GM23248 (cell line): ENCODE measurements around the gene ATP12A. TPM values are rescaled to one million over a fixed set of nuclear protein-coding genes. Genes with fewer than 3 reads are reported as not detected.

Source experiments
- DNase-seq: peaks from one replicate; pipeline ENCODE4 v3.0.0-alpha.2; 2015
- H2AFZ ChIP-seq: fragments of 200-600 bp; sonication (generic); 2 replicates; pipeline ENCODE4 v1.6.1; 2016; ENCODE audit warnings: antibody characterized with exemption
- H3F3A ChIP-seq: fragments of 200-600 bp; sonication (generic); 2 replicates; pipeline ENCODE4 v1.6.1; 2016; ENCODE audit warnings: mild to moderate bottlenecking, antibody characterized with exemption, mixed run types; ENCODE audit not compliant: insufficient read depth
- H3K27ac ChIP-seq: fragments of 200-600 bp; sonication (generic); 2 replicates; pipeline ENCODE4 v1.5.1; 2016; ENCODE audit warnings: mild to moderate bottlenecking
- H3K27me3 ChIP-seq: fragments of 200-600 bp; sonication (generic); replicated peaks from 2 replicates; pipeline ENCODE4 v1.6.1; 2016; ENCODE audit warnings: mild to moderate bottlenecking; ENCODE audit not compliant: insufficient read depth
- H3K36me3 ChIP-seq: fragments of 200-600 bp; sonication (generic); 2 replicates; pipeline ENCODE4 v1.6.1; 2016; ENCODE audit warnings: low read depth, mild to moderate bottlenecking
- H3K4me1 ChIP-seq: fragments of 200-600 bp; sonication (generic); 2 replicates; pipeline ENCODE4 v1.6.1; 2016; ENCODE audit warnings: mild to moderate bottlenecking; ENCODE audit not compliant: insufficient read depth
- H3K4me2 ChIP-seq: fragments of 200-600 bp; sonication (generic); one replicate; pipeline ENCODE4 v1.6.1; 2016; ENCODE audit warnings: mild to moderate bottlenecking; ENCODE audit not compliant: unreplicated experiment
- H3K4me3 ChIP-seq: fragments of 200-600 bp; sonication (generic); 2 replicates; pipeline ENCODE4 v1.5.1; 2016; ENCODE audit warnings: mild to moderate bottlenecking
- H3K79me2 ChIP-seq: fragments of 200-600 bp; sonication (generic); 2 replicates; pipeline ENCODE4 v1.6.1; 2016; ENCODE audit warnings: mild to moderate bottlenecking; ENCODE audit not compliant: insufficient read depth
- H3K9ac ChIP-seq: fragments of 200-600 bp; sonication (generic); 2 replicates; pipeline ENCODE4 v1.6.1; 2016; ENCODE audit warnings: mild to moderate bottlenecking
- H3K9me2 ChIP-seq: fragments of 200-600 bp; sonication (generic); 2 replicates; pipeline ENCODE4 v1.6.1; 2016; ENCODE audit warnings: mixed run types, mild to moderate bottlenecking, moderate library complexity; ENCODE audit not compliant: insufficient read depth
- H3K9me3 ChIP-seq: fragments of 200-600 bp; sonication (generic); one replicate; pipeline ENCODE4 v1.6.1; 2017; ENCODE audit warnings: low read depth
- H4K20me1 ChIP-seq: fragments of 200-600 bp; sonication (generic); 2 replicates; pipeline ENCODE4 v1.6.0; 2016; ENCODE audit not compliant: insufficient read depth
- EZH2 ChIP-seq: fragments of 200-600 bp; sonication (generic); IDR thresholded peaks from 2 replicates; pipeline ENCODE4 v1.6.1; 2018; ENCODE audit warnings: antibody characterized with exemption, mild to moderate bottlenecking; ENCODE audit not compliant: insufficient read depth, poor library complexity, severe bottlenecking
- EZH2phosphoT487 ChIP-seq: fragments of 200-600 bp; sonication (generic); IDR thresholded peaks from 2 replicates; pipeline ENCODE4 v1.6.1; 2018; ENCODE audit warnings: antibody characterized with exemption, moderate library complexity, mild to moderate bottlenecking, low read depth; ENCODE audit not compliant: insufficient read depth
- WGBS, 2 experiments: methylation state at CpG; one replicate each; pipeline ENCODE4 v1.1.6; 2015 to 2017; ENCODE audit warnings: low lambda C conversion rate in 2 of 2, low coverage in 1 of 2; ENCODE audit errors: missing lambda C conversion rate in 2 of 2; 5-methylcytosine and 5-hydroxymethylcytosine counted together
- in situ Hi-C: fragments of 300-500 bp; cut with MboI; formaldehyde crosslinking; loops from 2 replicates; pipeline ENCODE4 v1.15.0; 2020
- polyA plus RNA-seq: library from polyadenylated mRNA; unstranded; fragments of >200 nt; fragmentation: Nextera tagmentation; extraction: Ambion mirVana; gene quantifications from 2 replicates; pipeline ENCODE4 v1.2.1, GENCODE V29; 2016
- total RNA-seq: library from RNA; depleted of rRNA; stranded (reverse); fragments of >200 nt; shearing (Covaris generic); gene quantifications from 2 replicates; pipeline ENCODE4 v1.2.3, GENCODE V29; 2014

The ATP12A gene
- total and polyA plus RNA-seq, 2 experiments from 2014 or later, result not detected

DNA sequence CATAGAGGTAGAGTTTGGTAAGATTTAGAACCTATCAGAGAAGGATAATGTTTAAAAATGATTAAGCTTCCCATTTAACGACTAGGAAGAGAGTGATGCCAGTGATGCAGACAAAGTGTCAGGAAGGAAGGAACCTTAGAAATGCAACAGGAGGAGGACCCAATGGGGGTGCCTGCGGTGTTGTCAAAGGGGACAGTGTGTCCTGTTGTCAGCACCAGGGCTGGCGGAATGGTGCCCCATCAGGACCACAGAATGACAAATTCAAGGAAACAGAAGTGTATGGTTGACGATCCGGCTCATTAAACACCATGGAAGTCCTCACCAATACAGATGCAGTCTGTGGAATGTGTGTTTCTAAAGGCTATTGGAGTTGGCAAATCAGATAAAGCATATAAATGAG is 19.3 kb downstream of the ATP12A start:
- TF ChIP-seq EZH2 (no peak), EZH2phosphoT487 (no peak)
- Histone ChIP-seq H4K20me1 (no peaks in the 10 kb centered on the region), H3K27me3 (peaks cover 47% of the 10 kb centered on the region), H2AFZ (no peak overlapping the region), H3K9ac (no peak overlapping the region), H3K9me2 (no peaks in the 10 kb centered on the region), H3K27ac (no peak overlapping the region), H3K79me2 (no peaks in the 10 kb centered on the region), H3K36me3 (no peaks in the 10 kb centered on the region), H3K9me3 (no peaks in the 10 kb centered on the region), H3F3A (no peaks in the 10 kb centered on the region), H3K4me3 (no peak overlapping the region), H3K4me1 (no peaks in the 10 kb centered on the region), H3K4me2 (no peak overlapping the region)
- DNase-seq, result no peak
- in situ Hi-C loops, result no loop called here
- 35 to 46% methylated on average over 5 of the region's 5 CpGs for WGBS, 2 experiments

DNA sequence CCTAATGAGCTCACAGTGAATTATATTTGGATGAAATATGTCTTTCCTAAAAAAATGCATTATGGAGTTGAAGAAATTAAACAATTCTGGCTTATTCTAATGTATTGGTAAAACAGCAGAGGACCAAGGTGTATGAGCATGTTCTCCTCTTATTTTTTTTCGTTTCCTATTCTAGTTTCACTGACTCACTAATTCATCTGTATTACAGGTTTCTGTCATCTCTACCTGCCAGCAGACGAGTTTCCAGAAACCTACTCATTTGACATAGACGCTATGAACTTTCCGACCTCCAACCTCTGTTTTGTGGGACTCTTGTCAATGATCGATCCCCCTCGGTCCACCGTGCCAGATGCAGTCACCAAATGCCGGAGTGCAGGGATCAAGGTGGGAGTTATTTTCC is 20.3 kb downstream of the ATP12A start:
- no peak for TF ChIP-seq EZH2phosphoT487
- no peak for TF ChIP-seq EZH2
- H3K9me2 ChIP-seq, result no peaks in the 10 kb centered on the region
- H3K9me3 ChIP-seq, result no peaks in the 10 kb centered on the region
- H3K79me2 ChIP-seq, result no peaks in the 10 kb centered on the region
- H4K20me1 ChIP-seq, result no peaks in the 10 kb centered on the region
- no peak overlapping the region for H3K9ac ChIP-seq
- H3K4me1 ChIP-seq, result no peaks in the 10 kb centered on the region
- no peaks in the 10 kb centered on the region for H3K36me3 ChIP-seq
- H3K27ac ChIP-seq, result no peak overlapping the region
- H3K4me2 ChIP-seq, result no peak overlapping the region
- DNase-seq, result no peak
- H2AFZ ChIP-seq, result no peak overlapping the region
- in situ Hi-C loops, result no loop called here
- peaks cover 48% of the 10 kb centered on the region for H3K27me3 ChIP-seq
- WGBS, 2 experiments, result 58 to 59% methylated on average over 8 of the region's 8 CpGs
- H3K4me3 ChIP-seq, result no peak overlapping the region
- no peaks in the 10 kb centered on the region for H3F3A ChIP-seq

DNA sequence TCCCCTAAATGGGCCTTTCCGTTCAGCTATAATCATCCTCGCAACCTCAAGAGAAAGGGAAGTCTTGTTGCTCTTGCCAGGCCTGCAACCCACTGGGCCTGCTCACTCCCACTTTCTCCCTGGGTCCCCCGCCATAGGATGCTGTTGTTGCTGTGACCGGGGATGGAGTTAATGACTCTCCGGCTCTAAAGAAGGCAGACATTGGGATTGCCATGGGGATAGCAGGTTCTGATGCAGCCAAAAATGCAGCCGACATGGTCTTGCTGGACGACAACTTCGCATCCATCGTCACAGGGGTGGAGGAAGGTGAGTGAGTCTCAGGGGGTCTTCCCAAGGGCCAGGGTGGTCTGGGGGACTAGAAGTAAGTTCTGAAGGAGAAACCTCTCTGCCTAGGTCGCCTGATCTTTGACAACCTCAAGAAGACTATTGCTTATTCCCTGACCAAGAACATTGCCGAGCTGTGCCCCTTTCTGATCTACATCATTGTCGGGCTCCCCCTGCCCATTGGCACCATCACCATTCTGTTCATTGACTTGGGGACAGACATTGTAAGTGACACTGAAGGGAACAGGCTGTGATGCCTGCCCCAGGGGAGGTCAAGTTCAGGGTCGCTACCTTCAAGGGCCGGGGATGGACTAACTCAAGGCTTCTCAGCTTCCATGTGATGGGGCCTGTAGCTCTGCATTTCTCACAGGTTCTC is 26.8 kb downstream of the ATP12A start:
- in situ Hi-C loops, result no loop called here
- H3K9me3 ChIP-seq, result no peaks in the 10 kb centered on the region

DNA sequence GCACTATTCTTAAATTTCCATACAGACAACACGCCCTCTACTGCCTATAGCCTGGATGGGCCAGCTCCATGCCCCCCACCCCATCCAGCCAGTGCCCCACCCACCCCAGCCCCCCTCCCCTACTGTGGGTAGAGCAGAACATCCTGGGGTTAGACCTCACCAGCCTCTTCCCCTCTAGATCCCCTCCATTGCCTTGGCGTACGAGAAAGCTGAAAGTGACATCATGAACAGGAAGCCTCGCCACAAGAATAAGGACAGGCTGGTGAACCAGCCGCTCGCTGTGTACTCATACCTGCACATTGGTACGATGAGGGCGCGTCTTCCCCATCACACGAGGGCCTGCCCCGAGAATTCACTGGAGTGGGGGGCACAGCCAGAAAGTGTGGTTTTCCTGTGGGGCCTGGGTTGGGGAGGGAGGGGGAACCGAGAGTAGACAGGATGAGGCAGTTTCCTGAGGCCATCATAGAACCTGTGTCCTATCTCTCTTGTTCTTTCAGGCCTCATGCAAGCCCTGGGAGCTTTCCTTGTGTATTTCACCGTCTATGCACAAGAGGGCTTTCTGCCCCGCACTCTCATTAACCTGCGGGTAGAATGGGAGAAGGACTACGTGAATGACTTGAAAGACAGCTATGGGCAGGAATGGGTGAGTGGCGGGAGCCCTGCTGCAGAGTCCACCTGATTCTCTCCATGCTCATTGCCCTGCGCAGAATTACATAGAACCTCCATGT is 29.1 kb downstream of the ATP12A start:
- DNase-seq, result no peak
- Histone ChIP-seq H2AFZ (no peak overlapping the region), H3K27ac (no peak overlapping the region), H3F3A (no peaks in the 10 kb centered on the region), H4K20me1 (no peaks in the 10 kb centered on the region), H3K79me2 (no peaks in the 10 kb centered on the region), H3K4me2 (no peak overlapping the region), H3K9ac (no peak overlapping the region), H3K27me3 (peaks cover 8% of the 10 kb centered on the region; the same call in 1 of the 2 replicates), H3K9me2 (no peaks in the 10 kb centered on the region), H3K36me3 (no peaks in the 10 kb centered on the region), H3K9me3 (no peaks in the 10 kb centered on the region), H3K4me1 (no peaks in the 10 kb centered on the region), H3K4me3 (no peak overlapping the region)
- WGBS, 2 experiments, result 68 to 69% methylated on average over 18 of the region's 18 CpGs
- no peak for TF ChIP-seq EZH2
- TF ChIP-seq EZH2phosphoT487, result no peak
- in situ Hi-C loops, result no loop called here

More for the DNA sequence above, 26.8 kb downstream of the ATP12A start:
- no peak overlapping the region for H2AFZ ChIP-seq
- H3K4me3 ChIP-seq, result no peak overlapping the region
- H4K20me1 ChIP-seq, result no peaks in the 10 kb centered on the region
- H3K27me3 ChIP-seq, result peaks cover 31% of the 10 kb centered on the region
- no peak for DNase-seq
- H3K36me3 ChIP-seq, result no peaks in the 10 kb centered on the region
- H3K9me2 ChIP-seq, result no peaks in the 10 kb centered on the region
- H3F3A ChIP-seq, result no peaks in the 10 kb centered on the region
- WGBS, 2 experiments, result 66 to 69% methylated on average over 14 of the region's 14 CpGs
- no peak overlapping the region for H3K9ac ChIP-seq
- H3K4me1 ChIP-seq, result no peaks in the 10 kb centered on the region
- no peak overlapping the region for H3K27ac ChIP-seq
- TF ChIP-seq EZH2, result no peak
- TF ChIP-seq EZH2phosphoT487, result no peak
- H3K79me2 ChIP-seq, result no peaks in the 10 kb centered on the region
- H3K4me2 ChIP-seq, result no peak overlapping the region
